ENCODE results near the gene CRYL1. TPM values are rescaled to one million over a fixed set of nuclear protein-coding genes. Genes with fewer than 3 reads are reported as not detected.

CRYL1 gene
- total and polyA plus RNA-seq, 2 experiments from 2014 or later: 11.3 to 16.1 TPM

- Histone ChIP-seq H2AFZ (no peak overlapping the region), H3K27me3 (replicated peaks; ENCODE audit: insufficient read depth) (no peaks in the 10 kb centered on the region), H3K27ac (peak overlapping the region; percentile 20), H3K4me2 (ENCODE audit: unreplicated experiment) (peak overlapping the region; percentile 11), H3K9me2 (ENCODE audit: insufficient read depth) (no peaks in the 10 kb centered on the region), H3K4me1 (ENCODE audit: insufficient read depth) (peaks cover 25% of the 10 kb centered on the region), H3K4me3 (no peak overlapping the region), H3F3A (ENCODE audit: insufficient read depth) (peaks cover 17% of the 10 kb centered on the region), H4K20me1 (ENCODE audit: insufficient read depth) (no peaks in the 10 kb centered on the region), H3K79me2 (ENCODE audit: insufficient read depth) (no peaks in the 10 kb centered on the region), H3K9me3 (ENCODE audit: low read depth) (no peaks in the 10 kb centered on the region), H3K36me3 (ENCODE audit: low read depth) (no peaks in the 10 kb centered on the region), H3K9ac (no peak overlapping the region)
- in situ Hi-C loops (cut with MboI): no loop called here
- TF ChIP-seq EZH2phosphoT487 (IDR thresholded peaks at IDR 0.05; ENCODE audit: insufficient read depth, low read depth) (no peak), EZH2 (IDR thresholded peaks at IDR 0.05; ENCODE audit: insufficient read depth, poor library complexity, severe bottlenecking) (no peak)
- peak; percentile 85 for DNase-seq
- WGBS, 2 experiments (ENCODE audit: low coverage in 1 of 2, low lambda C conversion rate in 2 of 2, missing lambda C conversion rate in 2 of 2): 3 to 5% methylated on average over 7 of the region's 7 CpGs
Observed at GRCh38 chr13:20400774-20401173, 124.9 kb downstream of the CRYL1 start.

GRCh38 chr13:20399961-20400360 lies 125.7 kb downstream of the CRYL1 start:
- H3K36me3 ChIP-seq (ENCODE audit: low read depth): no peaks in the 10 kb centered on the region
- no peak for DNase-seq
- H2AFZ ChIP-seq: no peak overlapping the region
- H3K27me3 ChIP-seq (replicated peaks; ENCODE audit: insufficient read depth): no peaks in the 10 kb centered on the region
- H3K4me3 ChIP-seq: no peak overlapping the region
- WGBS, 2 experiments (ENCODE audit: low coverage in 1 of 2, low lambda C conversion rate in 2 of 2, missing lambda C conversion rate in 2 of 2): 96 to 100% methylated on average over 4 of the region's 4 CpGs
- no peaks in the 10 kb centered on the region for H3K9me2 ChIP-seq (ENCODE audit: insufficient read depth)
- no peak for TF ChIP-seq EZH2 (IDR thresholded peaks at IDR 0.05; ENCODE audit: insufficient read depth, poor library complexity, severe bottlenecking)
- no peak for TF ChIP-seq EZH2phosphoT487 (IDR thresholded peaks at IDR 0.05; ENCODE audit: insufficient read depth, low read depth)
- peaks cover 25% of the 10 kb centered on the region for H3K4me1 ChIP-seq (ENCODE audit: insufficient read depth)
- H4K20me1 ChIP-seq (ENCODE audit: insufficient read depth): no peaks in the 10 kb centered on the region
- H3K9me3 ChIP-seq (ENCODE audit: low read depth): no peaks in the 10 kb centered on the region
- in situ Hi-C loops (cut with MboI): no loop called here
- no peak overlapping the region for H3K27ac ChIP-seq
- H3K4me2 ChIP-seq (ENCODE audit: unreplicated experiment): no peak overlapping the region
- H3F3A ChIP-seq (ENCODE audit: insufficient read depth): peaks cover 17% of the 10 kb centered on the region
- H3K79me2 ChIP-seq (ENCODE audit: insufficient read depth): no peaks in the 10 kb centered on the region
- no peak overlapping the region for H3K9ac ChIP-seq

GRCh38 chr13:20399515-20399914 lies 126.1 kb downstream of the CRYL1 start:
- TF ChIP-seq EZH2phosphoT487 (IDR thresholded peaks at IDR 0.05; ENCODE audit: insufficient read depth, low read depth) (no peak), EZH2 (IDR thresholded peaks at IDR 0.05; ENCODE audit: insufficient read depth, poor library complexity, severe bottlenecking) (no peak)

GRCh38 chr13:20398459-20398858 lies 127.2 kb downstream of the CRYL1 start:
- Histone ChIP-seq H2AFZ (no peak overlapping the region), H3K36me3 (ENCODE audit: low read depth) (no peaks in the 10 kb centered on the region), H3K27me3 (replicated peaks; ENCODE audit: insufficient read depth) (no peaks in the 10 kb centered on the region), H3K4me3 (no peak overlapping the region), H3F3A (ENCODE audit: insufficient read depth) (peaks cover 17% of the 10 kb centered on the region), H3K9me2 (ENCODE audit: insufficient read depth) (no peaks in the 10 kb centered on the region), H3K79me2 (ENCODE audit: insufficient read depth) (no peaks in the 10 kb centered on the region), H3K27ac (no peak overlapping the region), H3K9ac (no peak overlapping the region), H4K20me1 (ENCODE audit: insufficient read depth) (no peaks in the 10 kb centered on the region), H3K4me2 (ENCODE audit: unreplicated experiment) (no peak overlapping the region), H3K9me3 (ENCODE audit: low read depth) (no peaks in the 10 kb centered on the region), H3K4me1 (ENCODE audit: insufficient read depth) (peaks cover 25% of the 10 kb centered on the region)
- in situ Hi-C loops (cut with MboI): no loop called here
- TF ChIP-seq EZH2 (IDR thresholded peaks at IDR 0.05; ENCODE audit: insufficient read depth, poor library complexity, severe bottlenecking) (no peak), EZH2phosphoT487 (IDR thresholded peaks at IDR 0.05; ENCODE audit: insufficient read depth, low read depth) (no peak)
- no peak for DNase-seq
- WGBS, 2 experiments (ENCODE audit: low coverage in 1 of 2, low lambda C conversion rate in 2 of 2, missing lambda C conversion rate in 2 of 2): 79% methylated on average over 10 of the region's 10 CpGs

More at GRCh38 chr13:20399515-20399914, 126.1 kb downstream of the CRYL1 start:
- Histone ChIP-seq H3K9ac (no peak overlapping the region), H3K4me3 (no peak overlapping the region), H4K20me1 (ENCODE audit: insufficient read depth) (no peaks in the 10 kb centered on the region), H3K9me3 (ENCODE audit: low read depth) (no peaks in the 10 kb centered on the region), H3K4me1 (ENCODE audit: insufficient read depth) (peaks cover 25% of the 10 kb centered on the region), H3K27ac (no peak overlapping the region), H2AFZ (no peak overlapping the region), H3K27me3 (replicated peaks; ENCODE audit: insufficient read depth) (no peaks in the 10 kb centered on the region), H3K79me2 (ENCODE audit: insufficient read depth) (no peaks in the 10 kb centered on the region), H3K9me2 (ENCODE audit: insufficient read depth) (no peaks in the 10 kb centered on the region), H3K36me3 (ENCODE audit: low read depth) (no peaks in the 10 kb centered on the region), H3F3A (ENCODE audit: insufficient read depth) (peaks cover 17% of the 10 kb centered on the region), H3K4me2 (ENCODE audit: unreplicated experiment) (no peak overlapping the region)
- 85 to 87% methylated on average over 5 of the region's 5 CpGs for WGBS, 2 experiments (ENCODE audit: low coverage in 1 of 2, low lambda C conversion rate in 2 of 2, missing lambda C conversion rate in 2 of 2)
- in situ Hi-C loops (cut with MboI): no loop called here
- no peak for DNase-seq

GRCh38 chr13:20397896-20398295 lies 127.8 kb downstream of the CRYL1 start:
- peaks cover 17% of the 10 kb centered on the region for H3F3A ChIP-seq (ENCODE audit: insufficient read depth)
- no peaks in the 10 kb centered on the region for H4K20me1 ChIP-seq (ENCODE audit: insufficient read depth)
- H3K79me2 ChIP-seq (ENCODE audit: insufficient read depth): no peaks in the 10 kb centered on the region
- H3K4me1 ChIP-seq (ENCODE audit: insufficient read depth): peaks cover 25% of the 10 kb centered on the region
- H2AFZ ChIP-seq: no peak overlapping the region
- DNase-seq: no peak
- H3K9ac ChIP-seq: no peak overlapping the region
- H3K4me2 ChIP-seq (ENCODE audit: unreplicated experiment): no peak overlapping the region
- no peaks in the 10 kb centered on the region for H3K36me3 ChIP-seq (ENCODE audit: low read depth)
- H3K27me3 ChIP-seq (replicated peaks; ENCODE audit: insufficient read depth): no peaks in the 10 kb centered on the region
- no peak overlapping the region for H3K4me3 ChIP-seq
- TF ChIP-seq EZH2 (IDR thresholded peaks at IDR 0.05; ENCODE audit: insufficient read depth, poor library complexity, severe bottlenecking) (no peak), EZH2phosphoT487 (IDR thresholded peaks at IDR 0.05; ENCODE audit: insufficient read depth, low read depth) (no peak)
- no peak overlapping the region for H3K27ac ChIP-seq
- in situ Hi-C loops (cut with MboI): no loop called here
- WGBS, 2 experiments (ENCODE audit: low coverage in 1 of 2, low lambda C conversion rate in 2 of 2, missing lambda C conversion rate in 2 of 2): 80 to 84% methylated on average over 5 of the region's 5 CpGs
- H3K9me2 ChIP-seq (ENCODE audit: insufficient read depth): no peaks in the 10 kb centered on the region
- no peaks in the 10 kb centered on the region for H3K9me3 ChIP-seq (ENCODE audit: low read depth)

Data from GM23248 (cell line).